Lower leg skin (tissue), 4 donors: ENCODE results near the gene CLNS1A. TPM values are rescaled to one million over a fixed set of nuclear protein-coding genes. Genes with fewer than 3 reads are reported as not detected.
"Not testable (repeated sequence)": the region's sequence is repeated elsewhere in the genome, so short reads cannot be mapped to it uniquely, and the experiment has no call there.

Experiments used
- DNase-seq, 2 donors: peaks; one replicate each; pipeline ENCODE4 v3.0.0-alpha.2; 2019; ENCODE audit warnings: low spot score in 2 of 2
- H3K4me3 ChIP-seq: fragments of 200-600 bp; sonication (generic); 2 replicates; pipeline ENCODE4 v1.5.1; 2017; ENCODE audit warnings: mild to moderate bottlenecking, low read depth; ENCODE audit not compliant: poor library complexity, severe bottlenecking
- CTCF ChIP-seq, 3 donors: fragments of 450-650 bp; IDR thresholded peaks; one replicate each; pipeline ENCODE4 v1.5.1; 2016; ENCODE audit warnings: antibody characterized with exemption in 3 of 3, mild to moderate bottlenecking in 3 of 3, moderate library complexity in 2 of 3
- POLR2A ChIP-seq, 2 donors: fragments of 450-650 bp; IDR thresholded peaks; one replicate each; pipeline ENCODE4 v1.6.1; 2016 to 2017; ENCODE audit warnings: antibody characterized with exemption in 2 of 2, mild to moderate bottlenecking in 1 of 2, moderate library complexity in 1 of 2
- WGBS, 2 donors: methylation state at CpG; one replicate each; pipeline ENCODE4 v1.1.5; 2018; 5-methylcytosine and 5-hydroxymethylcytosine counted together
- intact Hi-C: fragments of 100-400 bp; cut with DNase I; formaldehyde crosslinking; loops from one replicate; pipeline ENCODE4 v1.15.0; 2023; ENCODE audit warnings: low total_unique reads
- total RNA-seq, 4 donors: library from RNA; depleted of rRNA; stranded (reverse); fragments of >200 nt; gene quantifications; one replicate each; pipeline ENCODE4 v1.1.0, GENCODE V29; 2016

The CLNS1A gene
- total RNA-seq, 4 donors from 2014 or later: 57.3 to 89.1 (median 65.4) TPM

- intact Hi-C loops: no loop called here
- no peak overlapping the region for H3K4me3 ChIP-seq
- DNase-seq: no peak
- TF ChIP-seq POLR2A (IDR thresholded peaks at IDR 0.05): no peak
- 69 to 77% methylated on average over 2 of the region's 2 CpGs for WGBS, 2 donors
Observed at GRCh38 chr11:77642228-77642627, 4.6 kb upstream of the CLNS1A start.

DNA sequence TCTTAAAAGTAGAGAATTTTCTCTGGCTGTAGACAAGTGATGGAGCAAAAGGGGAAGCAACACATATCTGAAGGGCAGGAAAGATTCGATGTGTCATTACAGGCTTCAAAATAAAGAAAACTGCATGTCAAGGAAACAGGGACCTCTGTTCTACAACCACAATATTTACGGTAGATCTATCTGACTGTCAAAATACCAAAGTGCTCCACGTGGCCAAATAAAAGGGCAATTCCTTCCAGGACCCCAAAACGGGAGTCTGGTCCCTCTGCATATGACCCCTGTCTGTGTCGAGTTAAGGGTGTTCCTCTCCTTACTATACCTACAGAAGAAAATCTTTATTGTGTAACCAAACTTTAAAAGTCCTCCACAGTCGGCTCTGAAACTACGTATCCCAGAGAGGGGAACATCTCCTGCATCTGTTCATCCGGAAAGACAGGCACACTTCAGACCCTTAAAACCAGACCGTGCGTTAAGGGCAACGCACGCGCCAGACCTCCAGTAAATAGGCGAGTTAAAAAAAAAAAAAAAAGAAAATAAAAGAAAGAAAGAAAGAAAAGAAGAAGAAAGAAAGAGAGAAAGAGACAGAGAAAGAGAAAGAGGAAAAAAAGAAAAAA is 756 bp downstream of the CLNS1A start:
- DNase-seq: no peak
- 1 to 2% methylated on average over 14 of the region's 14 CpGs for WGBS, 2 donors
- H3K4me3 ChIP-seq: peak overlapping the region; percentile 98
- TF ChIP-seq CTCF (IDR thresholded peaks at IDR 0.05): no peak
- no peak for TF ChIP-seq POLR2A (IDR thresholded peaks at IDR 0.05)
- intact Hi-C loops: no loop called here

GRCh38 chr11:77633926-77634325 is 3.7 kb downstream of the CLNS1A start:
- H3K4me3 ChIP-seq, DNase-seq, intact Hi-C loops: not testable (repeated sequence)
- 78 to 90% methylated on average over 5 of the region's 5 CpGs for WGBS, 2 donors

DNA sequence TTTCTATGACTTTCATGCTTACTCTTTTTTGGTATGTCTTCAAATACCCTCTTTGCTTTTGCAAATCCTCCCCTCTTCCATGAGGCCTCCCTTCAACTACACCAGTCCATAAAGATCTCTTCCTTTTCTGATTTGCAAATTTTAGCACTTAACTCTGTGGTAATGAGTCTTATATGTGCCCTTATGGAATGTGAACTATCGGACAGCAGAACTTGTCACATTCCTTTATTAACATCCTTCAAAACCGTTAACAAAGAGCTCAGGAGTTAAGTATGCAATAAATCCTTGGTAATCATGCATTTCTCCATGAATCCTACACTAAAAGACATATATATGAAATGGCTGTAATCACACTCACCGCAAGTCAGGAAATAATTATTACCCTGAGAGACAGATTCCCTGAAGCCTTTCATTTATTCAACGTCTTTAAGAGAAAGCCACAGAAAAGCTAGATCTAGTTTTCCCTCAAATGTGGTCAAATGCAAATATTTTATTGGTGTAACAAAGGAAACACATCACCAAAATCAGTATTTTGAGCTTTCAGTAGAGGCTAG is 7.4 kb downstream of the CLNS1A start:
- 72 to 84% methylated on average over 4 of the region's 4 CpGs for WGBS, 2 donors
- DNase-seq: no peak
- no peak overlapping the region for H3K4me3 ChIP-seq
- intact Hi-C loops: no loop called here
- no peak for TF ChIP-seq CTCF (IDR thresholded peaks at IDR 0.05)
- no peak for TF ChIP-seq POLR2A (IDR thresholded peaks at IDR 0.05)

GRCh38 chr11:77619576-77620198 is 17.9 kb downstream of the CLNS1A start:
- WGBS, 2 donors: 93 to 94% methylated on average over 3 of the region's 3 CpGs
- TF ChIP-seq CTCF (IDR thresholded peaks at IDR 0.05): peak in 1 of 3 donors; percentile 25
- no peak for TF ChIP-seq POLR2A (IDR thresholded peaks at IDR 0.05)
- H3K4me3 ChIP-seq: no peak overlapping the region
- DNase-seq: no peak
- intact Hi-C loops: no loop called here

- TF ChIP-seq CTCF (IDR thresholded peaks at IDR 0.05) (no peak), POLR2A (IDR thresholded peaks at IDR 0.05) (no peak)
- 68 to 75% methylated on average over 3 of the region's 3 CpGs for WGBS, 2 donors
- no peak for DNase-seq
- H3K4me3 ChIP-seq: no peak overlapping the region
- intact Hi-C loops: no loop called here
Observed at GRCh38 chr11:77617892-77618291, 19.7 kb downstream of the CLNS1A start.
